Measurements from ENCODE around the gene CTPS1.
A peak's percentile ranks its signal among the peaks of the same experiment; 100 is the strongest.

CTPS1 gene

GRCh38 chr1:40948741-40949443 is 30.6 kb upstream of the CTPS1 start:
- DNase-seq (ENCODE audit: extremely low read depth, insufficient read length), result peak; percentile 12
- Histone ChIP-seq H3K4me3 (replicated peaks; ENCODE audit: low read depth, low read length) (no peak overlapping the region), H3K36me3 (ENCODE audit: control insufficient read depth, insufficient read depth, low read length) (no peaks in the 10 kb centered on the region), H3K27me3 (replicated peaks; ENCODE audit: control insufficient read depth, insufficient read depth, low read length) (no peaks in the 10 kb centered on the region)
- peak; percentile 79 for TF ChIP-seq CTCF (IDR thresholded peaks at IDR 0.05; ENCODE audit: insufficient read depth, low read length, poor library complexity, severe bottlenecking)

- H3K36me3 ChIP-seq (ENCODE audit: control insufficient read depth, insufficient read depth, low read length), result no peaks in the 10 kb centered on the region
- TF ChIP-seq CTCF (IDR thresholded peaks at IDR 0.05; ENCODE audit: insufficient read depth, low read length, poor library complexity, severe bottlenecking), result no peak
- no peaks in the 10 kb centered on the region; the same call in 1 of the 2 replicates for H3K27me3 ChIP-seq (replicated peaks; ENCODE audit: control insufficient read depth, insufficient read depth, low read length)
- DNase-seq (ENCODE audit: extremely low read depth, insufficient read length), result no peak
- H3K4me3 ChIP-seq (replicated peaks; ENCODE audit: low read depth, low read length), result no peak overlapping the region
Measured at GRCh38 chr1:40949563-40949962, 29.9 kb upstream of the CTPS1 start.

- TF ChIP-seq CTCF (IDR thresholded peaks at IDR 0.05; ENCODE audit: insufficient read depth, low read length, poor library complexity, severe bottlenecking), result peak; percentile 90
- Histone ChIP-seq H3K27me3 (replicated peaks; ENCODE audit: control insufficient read depth, insufficient read depth, low read length) (no peaks in the 10 kb centered on the region; the same call in none of the 2 replicates), H3K4me3 (replicated peaks; ENCODE audit: low read depth, low read length) (no peak overlapping the region), H3K36me3 (ENCODE audit: control insufficient read depth, insufficient read depth, low read length) (no peaks in the 10 kb centered on the region)
- peak; percentile 41 for DNase-seq (ENCODE audit: extremely low read depth, insufficient read length)
Measured at GRCh38 chr1:40951943-40952743, 27.4 kb upstream of the CTPS1 start.

- no peaks in the 10 kb centered on the region; the same call in none of the 2 replicates for H3K27me3 ChIP-seq (replicated peaks; ENCODE audit: control insufficient read depth, insufficient read depth, low read length)
- no peak overlapping the region for H3K4me3 ChIP-seq (replicated peaks; ENCODE audit: low read depth, low read length)
- no peak for DNase-seq (ENCODE audit: extremely low read depth, insufficient read length)
- no peak for TF ChIP-seq CTCF (IDR thresholded peaks at IDR 0.05; ENCODE audit: insufficient read depth, low read length, poor library complexity, severe bottlenecking)
- H3K36me3 ChIP-seq (ENCODE audit: control insufficient read depth, insufficient read depth, low read length), result no peaks in the 10 kb centered on the region
Measured at GRCh38 chr1:40952744-40953315, 26.7 kb upstream of the CTPS1 start.

GRCh38 chr1:40954626-40955025 is 24.9 kb upstream of the CTPS1 start:
- Histone ChIP-seq H3K36me3 (ENCODE audit: control insufficient read depth, insufficient read depth, low read length) (no peaks in the 10 kb centered on the region), H3K27me3 (replicated peaks; ENCODE audit: control insufficient read depth, insufficient read depth, low read length) (no peaks in the 10 kb centered on the region; the same call in none of the 2 replicates), H3K4me3 (replicated peaks; ENCODE audit: low read depth, low read length) (no peak overlapping the region)
- DNase-seq (ENCODE audit: extremely low read depth, insufficient read length), result no peak
- TF ChIP-seq CTCF (IDR thresholded peaks at IDR 0.05; ENCODE audit: insufficient read depth, low read length, poor library complexity, severe bottlenecking), result no peak
